GM12891 (cell line): ENCODE results near the gene KCMF1.

Experiments
- PAX5 ChIP-seq: IDR thresholded peaks from 2 replicates; pipeline ENCODE4 v1.6.1; 2011; ENCODE audit warnings: low read length, moderate library complexity, mild to moderate bottlenecking; ENCODE audit not compliant: insufficient read depth, severe bottlenecking
- POLR2A ChIP-seq: IDR thresholded peaks from 2 replicates; pipeline ENCODE4 v1.6.1; 2011; ENCODE audit warnings: low read depth, low read length, control low read depth
- POLR2AphosphoS5 ChIP-seq: IDR thresholded peaks from 2 replicates; pipeline ENCODE4 v1.6.1; 2011; ENCODE audit warnings: low read depth, low read length, control low read depth
- POU2F2 ChIP-seq: IDR thresholded peaks from 2 replicates; pipeline ENCODE4 v1.6.1; 2011; ENCODE audit warnings: low read depth, mild to moderate bottlenecking, control low read depth, low read length, moderate library complexity
- SPI1 ChIP-seq: IDR thresholded peaks from 2 replicates; pipeline ENCODE4 v1.6.1; 2011; ENCODE audit warnings: low read depth, low read length, control low read depth
- TAF1 ChIP-seq: IDR thresholded peaks from 2 replicates; pipeline ENCODE4 v1.6.1; 2011; ENCODE audit warnings: low read depth, low read length, control low read depth

DNA sequence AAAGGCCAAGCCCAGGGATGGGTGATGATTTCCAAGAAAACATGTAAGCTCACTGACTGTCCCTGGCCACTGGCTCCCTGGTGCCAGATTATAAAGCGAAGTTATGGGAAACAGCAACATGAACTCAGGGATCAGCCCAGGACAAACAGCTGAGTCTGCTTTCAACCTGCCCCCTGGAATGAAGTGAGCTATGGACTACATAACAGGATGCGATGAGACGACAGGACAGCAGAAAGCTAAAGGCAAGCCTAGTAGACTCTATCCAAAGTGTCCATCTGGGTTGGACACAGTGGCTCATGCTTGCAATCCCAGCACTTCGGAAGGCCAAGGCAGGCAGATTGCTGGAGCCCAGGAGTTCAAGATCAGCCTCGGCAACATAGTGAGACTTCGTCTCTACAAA is 16.6 kb upstream of the KCMF1 start:
- TF ChIP-seq POLR2A (no peak), SPI1 (no peak), TAF1 (no peak), POLR2AphosphoS5 (no peak), POU2F2 (no peak), PAX5 (no peak)
